IMR-90 (cell line): ENCODE results near the gene EHD4.

ENCODE experiments used
- BHLHE40 ChIP-seq: fragments of 150-350 bp; IDR thresholded peaks from 2 replicates; pipeline ENCODE4 v1.6.1; 2016; ENCODE audit warnings: mild to moderate bottlenecking, low read depth, low read length
- CEBPB ChIP-seq: IDR thresholded peaks from 2 replicates; pipeline ENCODE4 v1.6.1; 2012; ENCODE audit warnings: low read depth, low read length, improper control_type of control experiment
- CHD1 ChIP-seq: IDR thresholded peaks from 2 replicates; pipeline ENCODE4 v1.6.1; 2012; ENCODE audit warnings: low read depth, low read length, improper control_type of control experiment
- MAFK ChIP-seq: IDR thresholded peaks from 2 replicates; pipeline ENCODE4 v1.6.1; 2012; ENCODE audit warnings: low read depth, low read length, improper control_type of control experiment
- MAZ ChIP-seq: IDR thresholded peaks from 2 replicates; pipeline ENCODE4 v1.6.1; 2012; ENCODE audit warnings: low read depth, mild to moderate bottlenecking, low read length, improper control_type of control experiment, moderate library complexity, borderline replicate concordance
- MXI1 ChIP-seq: IDR thresholded peaks from 2 replicates; pipeline ENCODE4 v1.6.1; 2012; ENCODE audit warnings: low read depth, mild to moderate bottlenecking, low read length, moderate library complexity, borderline replicate concordance
- NFE2L2 ChIP-seq: fragments of 150-350 bp; IDR thresholded peaks from 2 replicates; pipeline ENCODE4 v1.6.1; 2016; ENCODE audit warnings: low read depth, mild to moderate bottlenecking, low read length
- RAD21 ChIP-seq: IDR thresholded peaks from 2 replicates; pipeline ENCODE4 v1.6.1; 2012; ENCODE audit warnings: low read length, improper control_type of control experiment
- RCOR1 ChIP-seq: IDR thresholded peaks from 2 replicates; pipeline ENCODE4 v1.6.1; 2012; ENCODE audit warnings: mild to moderate bottlenecking, low read length, improper control_type of control experiment; ENCODE audit not compliant: insufficient replicate concordance
- RFX5 ChIP-seq: IDR thresholded peaks from 2 replicates; pipeline ENCODE4 v1.8.0; 2012; ENCODE audit warnings: low read depth, mild to moderate bottlenecking, low read length, moderate library complexity
- SMC3 ChIP-seq: fragments of 150-350 bp; IDR thresholded peaks from 2 replicates; pipeline ENCODE4 v1.6.1; 2016; ENCODE audit warnings: low read depth, mild to moderate bottlenecking, antibody characterized with exemption, low read length, moderate library complexity
- USF2 ChIP-seq: fragments of 150-350 bp; IDR thresholded peaks from 2 replicates; pipeline ENCODE4 v1.6.1; 2017; ENCODE audit warnings: mild to moderate bottlenecking, antibody characterized with exemption, low read length, low read depth
- TF ChIP-seq, protein P1 (sequence below): conservative IDR thresholded peaks from 2 replicates; pipeline ENCODE4 v1.5.1; 2012; ENCODE audit warnings: mild to moderate bottlenecking, low read depth, low read length, improper control_type of control experiment
- TF ChIP-seq, protein P2 (sequence below): fragments of 150-350 bp; IDR thresholded peaks from 2 replicates; pipeline ENCODE4 v1.6.1; 2016; ENCODE audit warnings: low read depth, mild to moderate bottlenecking, low read length, moderate library complexity, borderline replicate concordance

DNA sequence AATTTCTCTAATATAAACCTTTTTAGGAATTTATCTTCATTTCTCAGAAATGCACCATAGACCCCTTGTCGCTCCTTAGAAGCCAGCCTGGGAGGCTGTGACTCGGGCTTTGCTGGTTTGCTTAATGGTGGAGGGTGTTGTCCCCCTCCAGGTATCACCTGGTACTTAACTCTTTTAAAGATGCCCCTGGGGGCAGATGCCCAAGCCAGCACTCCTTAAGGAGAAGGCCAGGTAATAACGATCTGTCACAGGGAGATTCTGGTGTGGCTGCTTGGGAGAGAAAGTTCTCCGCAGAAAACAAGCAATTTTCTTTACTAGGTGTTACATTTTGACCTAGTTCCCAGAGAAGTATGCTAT lies 22.3 kb downstream of the EHD4 start:
- TF ChIP-seq, protein P1, sequence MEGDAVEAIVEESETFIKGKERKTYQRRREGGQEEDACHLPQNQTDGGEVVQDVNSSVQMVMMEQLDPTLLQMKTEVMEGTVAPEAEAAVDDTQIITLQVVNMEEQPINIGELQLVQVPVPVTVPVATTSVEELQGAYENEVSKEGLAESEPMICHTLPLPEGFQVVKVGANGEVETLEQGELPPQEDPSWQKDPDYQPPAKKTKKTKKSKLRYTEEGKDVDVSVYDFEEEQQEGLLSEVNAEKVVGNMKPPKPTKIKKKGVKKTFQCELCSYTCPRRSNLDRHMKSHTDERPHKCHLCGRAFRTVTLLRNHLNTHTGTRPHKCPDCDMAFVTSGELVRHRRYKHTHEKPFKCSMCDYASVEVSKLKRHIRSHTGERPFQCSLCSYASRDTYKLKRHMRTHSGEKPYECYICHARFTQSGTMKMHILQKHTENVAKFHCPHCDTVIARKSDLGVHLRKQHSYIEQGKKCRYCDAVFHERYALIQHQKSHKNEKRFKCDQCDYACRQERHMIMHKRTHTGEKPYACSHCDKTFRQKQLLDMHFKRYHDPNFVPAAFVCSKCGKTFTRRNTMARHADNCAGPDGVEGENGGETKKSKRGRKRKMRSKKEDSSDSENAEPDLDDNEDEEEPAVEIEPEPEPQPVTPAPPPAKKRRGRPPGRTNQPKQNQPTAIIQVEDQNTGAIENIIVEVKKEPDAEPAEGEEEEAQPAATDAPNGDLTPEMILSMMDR: no peak
- TF ChIP-seq, protein P2, sequence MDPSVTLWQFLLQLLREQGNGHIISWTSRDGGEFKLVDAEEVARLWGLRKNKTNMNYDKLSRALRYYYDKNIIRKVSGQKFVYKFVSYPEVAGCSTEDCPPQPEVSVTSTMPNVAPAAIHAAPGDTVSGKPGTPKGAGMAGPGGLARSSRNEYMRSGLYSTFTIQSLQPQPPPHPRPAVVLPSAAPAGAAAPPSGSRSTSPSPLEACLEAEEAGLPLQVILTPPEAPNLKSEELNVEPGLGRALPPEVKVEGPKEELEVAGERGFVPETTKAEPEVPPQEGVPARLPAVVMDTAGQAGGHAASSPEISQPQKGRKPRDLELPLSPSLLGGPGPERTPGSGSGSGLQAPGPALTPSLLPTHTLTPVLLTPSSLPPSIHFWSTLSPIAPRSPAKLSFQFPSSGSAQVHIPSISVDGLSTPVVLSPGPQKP: no peak
- no peak for TF ChIP-seq BHLHE40
- TF ChIP-seq RCOR1: no peak
- no peak for TF ChIP-seq CHD1
- TF ChIP-seq RAD21: no peak
- no peak for TF ChIP-seq MAZ
- TF ChIP-seq NFE2L2: no peak
- no peak for TF ChIP-seq USF2
- no peak for TF ChIP-seq SMC3
- no peak for TF ChIP-seq RFX5
- no peak for TF ChIP-seq MAFK
- TF ChIP-seq CEBPB: no peak
- no peak for TF ChIP-seq MXI1
